SK-N-SH treated with all-trans-retinoic acid at 6 μM for 48 hours (cell line): ENCODE data around the gene LRRC4C.

ENCODE experiments used
- TSHZ2 ChIP-seq: fragments of 250-450 bp; sonication (Bioruptor Pico); IDR thresholded peaks from 2 replicates; pipeline ENCODE4 v1.5.0; 2020; ENCODE audit warnings: mild to moderate bottlenecking, moderate library complexity
- ZFP3 ChIP-seq: fragments of 250-450 bp; sonication (Bioruptor Pico); IDR thresholded peaks from 2 replicates; pipeline ENCODE4 v1.5.0; 2020; ENCODE audit warnings: mild to moderate bottlenecking, moderate library complexity

- TF ChIP-seq TSHZ2 (CRISPR knock-in tag) (no peak), ZFP3 (CRISPR knock-in tag) (no peak)
Observed at GRCh38 chr11:40797981-40798380, 661.5 kb downstream of the LRRC4C start.
